ENCODE results near the gene CMTM8. TPM values are rescaled to one million over a fixed set of nuclear protein-coding genes. Genes with fewer than 3 reads are reported as not detected.
"Not testable (repeated sequence)": the region's sequence is repeated elsewhere in the genome, so short reads cannot be mapped to it uniquely, and the experiment has no call there.

Gene CMTM8
- total RNA-seq, 1 experiment from 2014 or later, result 3.2 TPM

- DNase-seq (ENCODE audit: low read depth), result no peak
- in situ Hi-C loops (cut with HindIII; ENCODE audit: low pct_unique_long_range_greater_than_20kb, low sequenced_read_pairs), result no loop called here
Measured at GRCh38 chr3:32383136-32383711, 144.7 kb downstream of the CMTM8 start.

- in situ Hi-C loops (cut with HindIII; ENCODE audit: low pct_unique_long_range_greater_than_20kb, low sequenced_read_pairs), result no loop called here
- DNase-seq (ENCODE audit: low read depth), result no peak
Measured at GRCh38 chr3:32384938-32385337, 146.5 kb downstream of the CMTM8 start.

- DNase-seq (ENCODE audit: low read depth), result no peak
- in situ Hi-C loops (cut with HindIII; ENCODE audit: low pct_unique_long_range_greater_than_20kb, low sequenced_read_pairs), result no loop called here
Measured at GRCh38 chr3:32387512-32387911, 149.0 kb downstream of the CMTM8 start.

- in situ Hi-C loops (cut with HindIII; ENCODE audit: low pct_unique_long_range_greater_than_20kb, low sequenced_read_pairs); DNase-seq (ENCODE audit: low read depth): not testable (repeated sequence)
Measured at GRCh38 chr3:32389577-32389976, 151.1 kb downstream of the CMTM8 start.

GRCh38 chr3:32391643-32392535, 153.4 kb downstream of the CMTM8 start, which contains the start of gene CMTM7:
Gene CMTM7, plus strand, starts transcription at chr3:32391853. Its CDS starts 54 bp downstream, at chr3:32391907.
- peak; percentile 69 for DNase-seq (ENCODE audit: low read depth)
- in situ Hi-C loops (cut with HindIII; ENCODE audit: low pct_unique_long_range_greater_than_20kb, low sequenced_read_pairs), result no loop called here

GRCh38 chr3:32392536-32393302, 154.2 kb downstream of the CMTM8 start:
- in situ Hi-C loops (cut with HindIII; ENCODE audit: low pct_unique_long_range_greater_than_20kb, low sequenced_read_pairs), result no loop called here
- DNase-seq (ENCODE audit: low read depth), result no peak

GRCh38 chr3:32395496-32395895, 157.0 kb downstream of the CMTM8 start:
- DNase-seq (ENCODE audit: low read depth), result no peak

GRCh38 chr3:32397941-32398340, 159.5 kb downstream of the CMTM8 start:
- DNase-seq (ENCODE audit: low read depth), result no peak
- in situ Hi-C loops (cut with HindIII; ENCODE audit: low pct_unique_long_range_greater_than_20kb, low sequenced_read_pairs), result no loop called here

More at GRCh38 chr3:32395496-32395895, 157.0 kb downstream of the CMTM8 start:
- in situ Hi-C loops (cut with HindIII; ENCODE audit: low pct_unique_long_range_greater_than_20kb, low sequenced_read_pairs), result no loop called here

GRCh38 chr3:32398531-32398930, 160.1 kb downstream of the CMTM8 start:
- DNase-seq (ENCODE audit: low read depth), result no peak
- in situ Hi-C loops (cut with HindIII; ENCODE audit: low pct_unique_long_range_greater_than_20kb, low sequenced_read_pairs), result no loop called here

GRCh38 chr3:32399030-32399620, 160.6 kb downstream of the CMTM8 start:
- DNase-seq (ENCODE audit: low read depth), result peak; percentile 53
- in situ Hi-C loops (cut with HindIII; ENCODE audit: low pct_unique_long_range_greater_than_20kb, low sequenced_read_pairs), result no loop called here

- no peak for DNase-seq (ENCODE audit: low read depth)
- in situ Hi-C loops (cut with HindIII; ENCODE audit: low pct_unique_long_range_greater_than_20kb, low sequenced_read_pairs), result no loop called here
Measured at GRCh38 chr3:32401126-32401525, 162.6 kb downstream of the CMTM8 start.

GRCh38 chr3:32401556-32402081, 163.1 kb downstream of the CMTM8 start:
- peak; percentile 79 for DNase-seq (ENCODE audit: low read depth)
- in situ Hi-C loops (cut with HindIII; ENCODE audit: low pct_unique_long_range_greater_than_20kb, low sequenced_read_pairs), result no loop called here

GRCh38 chr3:32403663-32404062, 165.2 kb downstream of the CMTM8 start:
- no peak for DNase-seq (ENCODE audit: low read depth)
- in situ Hi-C loops (cut with HindIII; ENCODE audit: low pct_unique_long_range_greater_than_20kb, low sequenced_read_pairs), result no loop called here

GRCh38 chr3:32404714-32405113, 166.2 kb downstream of the CMTM8 start:
- no peak for DNase-seq (ENCODE audit: low read depth)
- in situ Hi-C loops (cut with HindIII; ENCODE audit: low pct_unique_long_range_greater_than_20kb, low sequenced_read_pairs), result no loop called here

GRCh38 chr3:32405155-32405554, 166.7 kb downstream of the CMTM8 start:
- in situ Hi-C loops (cut with HindIII; ENCODE audit: low pct_unique_long_range_greater_than_20kb, low sequenced_read_pairs), result no loop called here
- DNase-seq (ENCODE audit: low read depth), result no peak

GRCh38 chr3:32405711-32406323, 167.3 kb downstream of the CMTM8 start:
- in situ Hi-C loops (cut with HindIII; ENCODE audit: low pct_unique_long_range_greater_than_20kb, low sequenced_read_pairs), result no loop called here
- DNase-seq (ENCODE audit: low read depth), result no peak

- in situ Hi-C loops (cut with HindIII; ENCODE audit: low pct_unique_long_range_greater_than_20kb, low sequenced_read_pairs), result no loop called here
- no peak for DNase-seq (ENCODE audit: low read depth)
Measured at GRCh38 chr3:32406486-32407408, 168.3 kb downstream of the CMTM8 start.
